Measurements from ENCODE around the gene EYS. TPM values are rescaled to one million over a fixed set of nuclear protein-coding genes. Genes with fewer than 3 reads are reported as not detected.

Gene EYS
- polyA plus RNA-seq, 6 donors from 2014 or later = 0.06 to 0.18 (median 0.07) TPM; not detected in 1

DNA sequence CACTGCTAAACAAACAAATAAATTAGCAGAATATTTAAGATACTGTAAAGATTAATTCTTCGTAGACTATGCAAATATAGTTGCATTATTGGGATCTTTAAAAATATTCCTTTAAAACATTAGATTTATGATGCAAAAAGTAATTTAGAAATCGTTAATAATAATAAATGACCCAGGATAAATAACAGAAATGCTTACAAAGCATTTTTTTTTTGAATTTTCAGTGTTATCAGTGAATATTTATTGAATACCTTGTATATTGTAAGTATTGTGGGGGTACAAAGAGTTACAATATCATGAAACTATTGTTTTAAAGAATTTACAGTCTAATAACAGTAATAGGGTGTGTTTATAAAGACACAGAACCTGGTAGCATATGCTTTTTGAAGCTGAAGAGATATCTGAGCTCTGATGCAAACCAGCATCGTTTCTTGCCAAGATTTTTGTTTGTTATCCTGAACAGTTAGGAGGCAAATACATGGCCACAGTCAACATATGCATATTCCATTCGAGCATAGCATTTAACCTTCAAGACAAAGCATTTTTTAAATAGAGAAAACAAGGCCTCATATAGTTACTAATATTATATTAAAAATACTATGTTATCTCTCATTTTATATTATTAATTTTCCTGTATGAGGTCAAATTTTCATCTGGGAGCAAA, 1584.2 kb downstream of the EYS start:
- ATAC-seq (ENCODE audit: low read depth in 2 of 2) = no peak
- Mint-ChIP-seq H3K27ac (no peak overlapping the region), H3K9me3 (peaks cover 0 to 19% (median 7%) of the 10 kb centered on the region in 7 donors), H3K36me3 (no peaks in the 10 kb centered on the region), H3K4me1 (no peaks in the 10 kb centered on the region), H3K4me3 (no peak overlapping the region), H3K27me3 (no peaks in the 10 kb centered on the region)
- no peak for DNase-seq

DNA sequence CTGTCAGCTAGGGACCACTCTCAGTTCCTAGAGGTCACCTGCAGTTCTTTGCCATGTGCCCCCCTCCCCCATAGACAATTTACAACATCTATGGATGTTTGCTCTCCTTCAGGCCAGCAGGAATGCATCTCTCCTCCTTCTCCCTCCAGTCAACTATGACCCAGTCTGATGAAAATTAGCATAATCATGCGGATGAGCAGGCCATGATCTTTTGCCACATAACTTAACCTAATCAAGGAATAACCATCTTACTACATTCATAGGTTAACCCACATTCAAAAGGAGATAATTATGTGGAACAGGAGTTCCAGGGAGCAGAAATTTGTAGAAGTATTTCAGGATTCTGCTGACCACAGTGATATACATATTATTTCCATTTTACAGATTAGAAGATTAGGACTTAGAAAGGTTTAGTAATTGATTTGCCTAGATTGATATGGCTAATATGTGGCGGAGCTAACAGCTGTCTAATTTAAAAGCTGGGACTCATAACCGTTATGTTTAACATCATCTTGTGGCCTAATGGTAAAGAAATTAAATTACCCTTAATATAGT, 1585.9 kb downstream of the EYS start:
- Mint-ChIP-seq H3K36me3 (no peaks in the 10 kb centered on the region), H3K27me3 (no peaks in the 10 kb centered on the region), H3K4me1 (no peaks in the 10 kb centered on the region), H3K27ac (no peak overlapping the region), H3K4me3 (no peak overlapping the region), H3K9me3 (peaks cover 3 to 28% (median 7%) of the 10 kb centered on the region in 7 donors)
- no peak for ATAC-seq (ENCODE audit: low read depth in 2 of 2)
- no peak for DNase-seq

DNA sequence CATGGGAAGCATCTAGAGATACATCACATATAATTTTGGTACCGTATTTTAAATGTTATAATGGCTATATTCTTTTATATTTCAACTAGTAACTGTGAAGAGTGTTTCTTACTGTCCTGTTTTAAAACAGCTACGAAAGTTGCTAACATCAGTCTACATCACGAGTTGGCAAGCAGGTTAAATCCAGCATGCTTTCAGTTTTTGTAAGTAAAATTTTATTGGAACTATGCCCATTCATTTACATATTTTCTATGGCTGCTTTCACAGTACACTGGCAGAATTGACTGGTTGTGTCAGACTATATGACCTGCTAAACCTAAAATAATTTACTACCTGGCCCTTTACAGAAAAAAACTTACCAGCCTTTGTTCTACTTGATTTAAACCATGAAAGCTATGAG, 1593.3 kb downstream of the EYS start:
- ATAC-seq (ENCODE audit: low read depth in 2 of 2) (no peak), DNase-seq (no peak)
- Mint-ChIP-seq H3K4me3 (no peak overlapping the region), H3K36me3 (no peaks in the 10 kb centered on the region), H3K4me1 (no peaks in the 10 kb centered on the region), H3K9me3 (peaks cover 3 to 36% (median 12%) of the 10 kb centered on the region in 7 donors), H3K27me3 (no peaks in the 10 kb centered on the region), H3K27ac (no peak overlapping the region)

DNA sequence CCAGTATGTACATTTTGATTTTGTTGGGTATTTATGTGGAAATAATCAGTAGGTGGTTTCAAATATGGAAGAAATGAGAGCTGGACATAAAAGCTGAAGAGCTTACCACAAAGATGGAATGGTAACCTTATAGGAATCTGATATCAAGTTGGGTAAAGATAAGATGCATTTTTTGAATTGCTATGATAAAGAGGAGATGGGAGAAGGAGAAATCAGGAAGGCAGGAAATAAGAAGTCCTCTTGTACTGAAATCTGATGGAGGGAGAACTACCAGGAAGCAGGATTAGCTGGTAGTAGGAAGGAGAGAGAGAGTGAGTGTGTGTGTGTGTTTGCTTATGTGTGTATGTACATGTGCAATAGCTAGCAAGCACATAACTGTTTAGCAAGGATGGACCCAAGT, 1603.0 kb downstream of the EYS start:
- no peak overlapping the region for H3K27ac Mint-ChIP-seq
- H3K9me3 Mint-ChIP-seq = peaks cover 0 to 6% (median 4%) of the 10 kb centered on the region in 7 donors
- no peaks in the 10 kb centered on the region for H3K27me3 Mint-ChIP-seq
- no peak overlapping the region for H3K4me3 Mint-ChIP-seq
- no peak for ATAC-seq (ENCODE audit: low read depth in 2 of 2)
- no peak for DNase-seq
- H3K4me1 Mint-ChIP-seq = no peaks in the 10 kb centered on the region
- H3K36me3 Mint-ChIP-seq = no peaks in the 10 kb centered on the region

- Mint-ChIP-seq H3K36me3 (no peaks in the 10 kb centered on the region), H3K27me3 (no peaks in the 10 kb centered on the region), H3K9me3 (peaks cover 0 to 5% (median 1%) of the 10 kb centered on the region in 7 donors), H3K4me3 (no peak overlapping the region), H3K4me1 (no peaks in the 10 kb centered on the region), H3K27ac (no peak overlapping the region)
- ATAC-seq (ENCODE audit: low read depth in 2 of 2) (no peak), DNase-seq (no peak)
Measured at GRCh38 chr6:64103480-64103879, 1603.5 kb downstream of the EYS start.

DNA sequence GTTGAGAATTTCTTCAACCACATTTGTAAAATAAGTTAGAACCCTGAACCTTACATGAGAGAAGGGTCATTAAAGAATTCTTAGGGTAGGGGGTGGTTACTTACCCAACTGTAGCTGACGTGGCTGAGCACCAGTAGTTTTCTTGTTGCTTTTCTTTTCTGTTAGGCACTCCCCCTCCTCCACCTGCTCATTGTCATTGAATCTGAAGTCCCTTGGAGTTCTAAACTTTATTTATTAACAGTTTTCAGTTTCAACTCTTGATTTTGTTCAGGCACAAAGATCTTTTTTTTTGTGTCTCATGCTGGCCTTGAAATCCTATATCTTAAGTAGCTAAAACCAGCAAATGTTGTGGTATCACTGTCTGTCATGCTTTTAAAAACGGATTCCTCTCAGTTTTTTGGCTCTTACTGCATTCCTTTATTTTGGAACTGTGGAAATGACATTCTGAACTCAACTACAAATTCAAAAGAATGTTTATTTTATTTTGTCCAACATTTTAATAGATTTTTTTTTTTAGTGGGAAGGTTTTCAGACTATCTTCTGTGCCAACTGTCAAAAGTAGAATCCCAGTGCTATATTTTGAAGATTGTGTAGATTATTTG, 1606.2 kb downstream of the EYS start:
- Mint-ChIP-seq H3K4me3 (no peak overlapping the region), H3K27ac (no peak overlapping the region), H3K36me3 (no peaks in the 10 kb centered on the region), H3K27me3 (no peaks in the 10 kb centered on the region), H3K4me1 (no peaks in the 10 kb centered on the region), H3K9me3 (peaks cover 0 to 9% (median 4%) of the 10 kb centered on the region in 7 donors)
- no peak for DNase-seq
- no peak for ATAC-seq (ENCODE audit: low read depth in 2 of 2)

- no peak for ATAC-seq (ENCODE audit: low read depth in 2 of 2)
- H3K27me3 Mint-ChIP-seq = no peaks in the 10 kb centered on the region
- no peaks in the 10 kb centered on the region for H3K4me1 Mint-ChIP-seq
- H3K4me3 Mint-ChIP-seq = no peak overlapping the region
- no peak for DNase-seq
- H3K36me3 Mint-ChIP-seq = no peaks in the 10 kb centered on the region
- no peak overlapping the region for H3K27ac Mint-ChIP-seq
- H3K9me3 Mint-ChIP-seq = peaks cover 7 to 17% (median 10%) of the 10 kb centered on the region in 7 donors
Measured at GRCh38 chr6:64090352-64090751, 1616.7 kb downstream of the EYS start.

- Mint-ChIP-seq H3K9me3 (peaks cover 0 to 8% (median 4%) of the 10 kb centered on the region in 7 donors), H3K27ac (no peak overlapping the region), H3K4me1 (no peaks in the 10 kb centered on the region), H3K27me3 (no peaks in the 10 kb centered on the region), H3K36me3 (no peaks in the 10 kb centered on the region), H3K4me3 (no peak overlapping the region)
- ATAC-seq (ENCODE audit: low read depth in 2 of 2) (no peak), DNase-seq (no peak)
Measured at GRCh38 chr6:64085126-64085525, 1621.9 kb downstream of the EYS start.

- ATAC-seq (ENCODE audit: low read depth in 2 of 2) = no peak
- Mint-ChIP-seq H3K4me3 (no peak overlapping the region), H3K36me3 (no peaks in the 10 kb centered on the region), H3K27me3 (no peaks in the 10 kb centered on the region), H3K4me1 (no peaks in the 10 kb centered on the region), H3K9me3 (peaks cover 0 to 7% (median 4%) of the 10 kb centered on the region in 7 donors), H3K27ac (no peak overlapping the region)
- no peak for DNase-seq
Measured at GRCh38 chr6:64084185-64084663, 1622.8 kb downstream of the EYS start.

DNA sequence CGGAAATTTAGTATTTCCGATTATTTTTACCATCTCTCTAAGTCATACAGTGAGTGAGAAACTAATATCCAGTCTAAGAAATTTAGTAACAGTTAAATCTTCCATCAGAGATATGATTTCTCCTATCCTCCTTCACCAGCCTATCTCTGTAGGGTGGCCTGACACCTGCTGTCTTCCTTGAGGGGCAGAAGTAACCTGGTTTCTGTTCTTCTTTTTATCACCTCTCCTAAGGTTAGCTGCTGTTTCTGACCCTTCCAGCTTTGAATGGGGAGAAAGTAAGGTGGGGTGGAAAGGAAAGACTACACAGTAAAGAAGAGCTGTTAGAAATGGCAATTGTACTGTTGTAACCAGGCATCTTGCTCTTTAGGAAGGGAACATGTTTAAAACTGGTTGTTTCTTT, 1623.8 kb downstream of the EYS start:
- H3K36me3 Mint-ChIP-seq = no peaks in the 10 kb centered on the region
- H3K9me3 Mint-ChIP-seq = peaks cover 0 to 9% (median 4%) of the 10 kb centered on the region in 7 donors
- ATAC-seq (ENCODE audit: low read depth in 2 of 2) (no peak), DNase-seq (no peak)
- no peaks in the 10 kb centered on the region for H3K4me1 Mint-ChIP-seq
- no peaks in the 10 kb centered on the region for H3K27me3 Mint-ChIP-seq
- no peak overlapping the region for H3K27ac Mint-ChIP-seq
- no peak overlapping the region for H3K4me3 Mint-ChIP-seq

GRCh38 chr6:64081453-64081852, 1625.6 kb downstream of the EYS start:
- Mint-ChIP-seq H3K27ac (no peak overlapping the region), H3K27me3 (no peaks in the 10 kb centered on the region), H3K9me3 (peaks cover 0 to 9% (median 4%) of the 10 kb centered on the region in 7 donors), H3K4me3 (no peak overlapping the region), H3K4me1 (no peaks in the 10 kb centered on the region), H3K36me3 (no peaks in the 10 kb centered on the region)
- ATAC-seq (ENCODE audit: low read depth in 2 of 2) = no peak
- DNase-seq = no peak

- no peaks in the 10 kb centered on the region for H3K36me3 Mint-ChIP-seq
- no peaks in the 10 kb centered on the region for H3K27me3 Mint-ChIP-seq
- no peak for DNase-seq
- H3K4me3 Mint-ChIP-seq = no peak overlapping the region
- ATAC-seq (ENCODE audit: low read depth in 2 of 2) = no peak
- peaks cover 0 to 5% (median 0%) of the 10 kb centered on the region in 7 donors for H3K9me3 Mint-ChIP-seq
- H3K27ac Mint-ChIP-seq = no peak overlapping the region
- H3K4me1 Mint-ChIP-seq = no peaks in the 10 kb centered on the region
Measured at GRCh38 chr6:64074981-64075380, 1632.0 kb downstream of the EYS start.

DNA sequence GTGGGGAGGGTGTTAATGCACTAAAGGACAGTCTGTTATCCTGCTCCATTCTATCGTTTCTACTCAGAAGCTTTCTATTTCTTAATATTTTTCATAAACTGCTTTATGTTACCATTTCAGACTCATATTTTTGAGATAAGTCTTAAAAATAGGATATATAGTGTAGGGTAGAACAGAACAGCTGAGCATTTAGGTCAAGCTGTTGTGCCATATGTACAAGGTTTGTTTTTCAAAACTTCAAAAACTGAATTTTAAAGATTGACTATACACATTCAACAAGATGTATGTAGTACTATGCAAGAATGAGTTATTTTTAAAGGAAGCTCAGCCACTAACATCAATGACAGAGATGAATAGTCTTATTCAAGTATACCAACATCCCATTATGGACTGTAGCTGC, 1634.3 kb downstream of the EYS start:
- Mint-ChIP-seq H3K4me3 (no peak overlapping the region), H3K27me3 (no peaks in the 10 kb centered on the region), H3K36me3 (no peaks in the 10 kb centered on the region), H3K27ac (no peak overlapping the region), H3K9me3 (peaks cover 0 to 2% (median 0%) of the 10 kb centered on the region in 7 donors), H3K4me1 (no peaks in the 10 kb centered on the region)
- DNase-seq (no peak), ATAC-seq (ENCODE audit: low read depth in 2 of 2) (no peak)

DNA sequence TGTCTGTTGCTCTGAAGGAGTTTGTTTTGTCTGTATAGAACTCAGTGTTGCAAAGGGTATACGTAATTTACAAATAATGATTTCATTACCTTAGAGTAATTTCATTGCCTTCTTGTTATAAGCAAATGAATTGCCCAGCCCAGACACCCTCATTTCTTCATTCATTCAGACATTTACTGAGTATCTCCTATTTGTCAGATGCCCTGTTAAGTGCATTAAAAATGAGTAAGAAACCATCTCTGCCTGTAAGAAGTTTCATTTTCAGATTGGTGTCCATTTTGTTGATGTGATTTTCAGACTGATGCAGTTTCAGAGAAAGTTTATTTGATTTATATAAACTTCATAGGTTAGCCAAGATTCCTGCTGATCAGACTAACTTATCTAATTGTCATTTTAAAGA, 1642.1 kb downstream of the EYS start:
- no peaks in the 10 kb centered on the region for H3K27me3 Mint-ChIP-seq
- peaks cover 0 to 16% (median 3%) of the 10 kb centered on the region in 7 donors for H3K9me3 Mint-ChIP-seq
- no peak for DNase-seq
- no peaks in the 10 kb centered on the region for H3K36me3 Mint-ChIP-seq
- no peak overlapping the region for H3K27ac Mint-ChIP-seq
- no peaks in the 10 kb centered on the region for H3K4me1 Mint-ChIP-seq
- ATAC-seq (ENCODE audit: low read depth in 2 of 2) = no peak
- H3K4me3 Mint-ChIP-seq = no peak overlapping the region

Measured in naive B cell (primary cell).